Measurements from ENCODE around the gene PTPRC.

- TF ChIP-seq SP1 (IDR thresholded peaks at IDR 0.05), result no peak
- no peak for TF ChIP-seq FOXA1 (IDR thresholded peaks at IDR 0.05)
- TF ChIP-seq TARDBP (IDR thresholded peaks at IDR 0.05), result no peak
Observed at GRCh38 chr1:198806861-198807260, 168.0 kb downstream of the PTPRC start.

Data from HEK293T (cell line).